ENCODE data around the gene TRABD2B.

TRABD2B gene

DNA sequence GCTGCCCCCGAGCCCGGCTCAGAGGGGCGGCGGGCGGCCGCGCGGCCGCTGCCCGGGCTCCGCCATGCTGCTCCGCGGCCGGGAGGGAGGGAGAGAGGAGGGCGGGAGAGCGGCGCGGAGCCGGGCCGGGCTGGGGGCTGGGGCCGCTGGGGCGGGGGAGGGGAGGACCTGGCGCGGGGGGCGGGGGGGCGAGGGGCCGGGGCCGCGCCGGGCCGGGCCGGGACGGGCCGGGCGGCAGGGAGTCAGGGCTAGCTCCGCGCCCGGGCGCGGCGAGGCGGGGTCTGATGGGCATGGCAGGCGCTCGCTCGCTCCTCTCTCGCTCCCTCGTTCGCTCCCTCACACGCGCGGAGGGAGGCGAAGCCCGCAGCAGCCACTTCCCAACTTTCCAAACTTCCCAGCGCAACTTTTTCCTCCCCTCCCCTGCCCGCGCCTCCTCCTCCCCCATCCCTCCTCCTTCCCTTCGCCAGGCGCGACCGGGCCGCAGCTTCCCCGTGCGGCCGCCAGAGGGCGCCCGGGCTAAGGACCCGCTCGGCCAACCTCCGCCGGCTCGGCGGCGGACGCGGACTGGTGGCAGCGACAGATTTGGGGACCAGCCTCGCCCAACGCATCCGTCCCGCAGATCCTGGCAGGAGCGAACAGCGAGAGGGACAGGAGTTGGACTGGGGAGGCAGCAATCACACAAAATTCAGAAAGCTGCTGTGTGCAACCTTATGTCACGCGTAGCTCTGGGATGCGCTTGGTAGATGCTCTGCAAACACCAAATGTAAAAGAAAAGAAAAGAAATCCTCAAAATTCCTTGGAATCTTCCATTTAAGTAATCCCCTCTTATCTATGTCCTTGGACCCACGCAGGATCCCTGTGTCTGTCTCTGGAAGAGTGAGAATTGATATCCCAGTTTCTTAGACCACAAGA is at the start of gene TRABD2B:
Gene TRABD2B (minus strand): TSS at position 97 of the 912 bp plus-strand sequence.
- Histone ChIP-seq H3K4me3 (ENCODE audit: low read depth in 1 of 2, low read length in 2 of 2) (peak within 1 kb of the TSS; percentile 51 to 58), H3K9me3 (ENCODE audit: control insufficient read depth in 1 of 2, low read length in 2 of 2) (no peaks in the 10 kb centered on the region), H3K27me3 (ENCODE audit: control insufficient read depth in 1 of 2, insufficient read depth in 2 of 2, low read length in 2 of 2) (peaks cover 10 to 24% of the 10 kb centered on the region in 2 donors), H3K9ac (ENCODE audit: low read depth in 1 of 2, low read length in 2 of 2) (peak within 1 kb of the TSS in 1 of 2 donors; percentile 26), H3K4me1 (ENCODE audit: control insufficient read depth in 1 of 2, insufficient read depth in 2 of 2, low read length in 2 of 2) (no peaks in the 10 kb centered on the region), H3K36me3 (ENCODE audit: control insufficient read depth in 1 of 2, insufficient read depth in 2 of 2, low read length in 2 of 2) (no peaks in the 10 kb centered on the region), H3K27ac (ENCODE audit: low read depth, low read length) (peak within 1 kb of the TSS; percentile 36)

DNA sequence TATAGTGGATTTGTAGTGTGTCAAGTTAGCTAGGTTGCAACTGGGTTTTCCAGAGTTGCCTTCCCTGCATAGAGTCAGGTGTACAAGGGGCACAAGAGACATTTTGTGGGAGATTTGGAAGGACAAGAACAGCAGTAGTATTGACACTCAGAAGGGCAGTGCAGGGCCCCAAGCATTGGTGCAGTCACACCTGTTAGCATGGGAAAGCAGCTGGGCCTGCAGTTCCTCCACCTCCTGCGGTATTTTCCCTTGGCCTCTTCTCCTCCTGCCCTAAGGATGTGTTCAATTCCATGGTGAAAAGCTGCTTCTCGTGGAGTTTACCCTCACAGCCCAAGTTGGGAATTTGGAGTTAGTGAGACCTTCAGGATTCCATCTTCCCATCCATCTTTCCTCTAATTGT is 47.1 kb upstream of the TRABD2B start:
- H3K9ac ChIP-seq (ENCODE audit: low read depth in 1 of 2, low read length in 2 of 2) = no peak overlapping the region
- no peaks in the 10 kb centered on the region for H3K9me3 ChIP-seq (ENCODE audit: control insufficient read depth in 1 of 2, low read length in 2 of 2)
- peaks cover 0 to 21% of the 10 kb centered on the region in 2 donors for H3K4me1 ChIP-seq (ENCODE audit: control insufficient read depth in 1 of 2, insufficient read depth in 2 of 2, low read length in 2 of 2)
- H3K36me3 ChIP-seq (ENCODE audit: control insufficient read depth in 1 of 2, insufficient read depth in 2 of 2, low read length in 2 of 2) = no peaks in the 10 kb centered on the region
- H3K27ac ChIP-seq (ENCODE audit: low read depth, low read length) = no peak overlapping the region
- H3K4me3 ChIP-seq (ENCODE audit: low read depth in 1 of 2, low read length in 2 of 2) = no peak overlapping the region
- peaks cover 0 to 2% of the 10 kb centered on the region in 2 donors for H3K27me3 ChIP-seq (ENCODE audit: control insufficient read depth in 1 of 2, insufficient read depth in 2 of 2, low read length in 2 of 2)

GRCh38 chr1:48043622-48044021 is 46.4 kb upstream of the TRABD2B start:
- no peak overlapping the region for H3K9ac ChIP-seq (ENCODE audit: low read depth in 1 of 2, low read length in 2 of 2)

GRCh38 chr1:48040154-48040553 is 43.0 kb upstream of the TRABD2B start:
- Histone ChIP-seq H3K36me3 (ENCODE audit: control insufficient read depth in 1 of 2, insufficient read depth in 2 of 2, low read length in 2 of 2) (no peaks in the 10 kb centered on the region), H3K9ac (ENCODE audit: low read depth in 1 of 2, low read length in 2 of 2) (no peak overlapping the region), H3K4me3 (ENCODE audit: low read depth in 1 of 2, low read length in 2 of 2) (no peak overlapping the region), H3K9me3 (ENCODE audit: control insufficient read depth in 1 of 2, low read length in 2 of 2) (no peaks in the 10 kb centered on the region), H3K27ac (ENCODE audit: low read depth, low read length) (no peak overlapping the region), H3K27me3 (ENCODE audit: control insufficient read depth in 1 of 2, insufficient read depth in 2 of 2, low read length in 2 of 2) (peaks cover 0 to 2% of the 10 kb centered on the region in 2 donors), H3K4me1 (ENCODE audit: control insufficient read depth in 1 of 2, insufficient read depth in 2 of 2, low read length in 2 of 2) (peaks cover 0 to 22% of the 10 kb centered on the region in 2 donors)

More at GRCh38 chr1:48043622-48044021, 46.4 kb upstream of the TRABD2B start:
- Histone ChIP-seq H3K27me3 (ENCODE audit: control insufficient read depth in 1 of 2, insufficient read depth in 2 of 2, low read length in 2 of 2) (peaks cover 0 to 2% of the 10 kb centered on the region in 2 donors), H3K36me3 (ENCODE audit: control insufficient read depth in 1 of 2, insufficient read depth in 2 of 2, low read length in 2 of 2) (no peaks in the 10 kb centered on the region), H3K4me3 (ENCODE audit: low read depth in 1 of 2, low read length in 2 of 2) (no peak overlapping the region), H3K27ac (ENCODE audit: low read depth, low read length) (no peak overlapping the region), H3K4me1 (ENCODE audit: control insufficient read depth in 1 of 2, insufficient read depth in 2 of 2, low read length in 2 of 2) (peaks cover 0 to 22% of the 10 kb centered on the region in 2 donors), H3K9me3 (ENCODE audit: control insufficient read depth in 1 of 2, low read length in 2 of 2) (no peaks in the 10 kb centered on the region)

DNA sequence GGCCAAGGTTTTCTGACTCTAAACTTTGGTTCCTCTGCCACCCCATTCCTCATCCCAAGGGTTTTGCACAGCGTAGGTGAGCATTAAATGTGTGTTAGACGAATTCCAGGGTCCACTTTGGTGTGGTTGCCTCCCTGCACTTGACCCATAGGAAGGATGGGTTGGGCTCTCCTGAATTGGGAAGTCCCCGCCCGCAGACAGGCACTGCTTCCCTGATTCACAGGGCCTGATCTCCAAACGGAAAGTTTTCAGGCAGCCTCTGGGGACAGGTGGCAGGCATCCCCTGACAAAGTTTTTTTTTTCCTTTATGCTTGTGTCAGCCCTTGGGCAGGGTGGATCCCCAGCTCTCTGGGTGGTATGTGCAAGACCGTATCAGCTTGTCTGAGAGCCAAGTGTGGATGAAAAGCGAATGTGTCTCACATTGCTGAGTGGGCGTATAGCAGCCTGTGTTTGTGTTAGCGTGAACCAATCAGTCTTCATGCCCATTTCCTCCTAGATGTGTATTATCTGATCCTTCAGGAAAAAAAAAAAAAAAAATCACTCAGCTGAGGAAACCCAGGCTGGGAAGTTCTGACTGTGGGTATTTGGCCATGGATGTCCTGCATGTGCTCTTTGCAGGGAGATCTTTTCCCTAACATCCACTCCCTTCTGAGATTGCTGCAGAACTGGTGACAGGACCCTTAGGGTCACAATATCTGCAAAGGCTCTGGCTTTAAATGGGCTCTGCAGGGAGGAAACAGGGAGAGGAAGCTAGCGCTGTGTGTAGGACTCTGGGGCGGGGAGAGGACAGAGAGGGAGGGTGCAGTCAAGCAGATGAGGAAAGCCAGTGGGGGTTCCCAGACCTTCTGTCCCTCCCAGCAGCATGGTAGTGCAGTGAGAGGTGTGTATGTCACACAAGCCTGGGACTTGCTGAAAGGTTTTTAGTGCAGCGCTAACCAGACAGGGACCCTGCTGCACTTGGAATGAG is 42.2 kb upstream of the TRABD2B start:
- Histone ChIP-seq H3K27me3 (ENCODE audit: control insufficient read depth in 1 of 2, insufficient read depth in 2 of 2, low read length in 2 of 2) (peaks cover 0 to 2% of the 10 kb centered on the region in 2 donors), H3K9me3 (ENCODE audit: control insufficient read depth in 1 of 2, low read length in 2 of 2) (no peaks in the 10 kb centered on the region), H3K27ac (ENCODE audit: low read depth, low read length) (no peak overlapping the region), H3K36me3 (ENCODE audit: control insufficient read depth in 1 of 2, insufficient read depth in 2 of 2, low read length in 2 of 2) (no peaks in the 10 kb centered on the region), H3K9ac (ENCODE audit: low read depth in 1 of 2, low read length in 2 of 2) (no peak overlapping the region), H3K4me3 (ENCODE audit: low read depth in 1 of 2, low read length in 2 of 2) (no peak overlapping the region), H3K4me1 (ENCODE audit: control insufficient read depth in 1 of 2, insufficient read depth in 2 of 2, low read length in 2 of 2) (peaks cover 0 to 22% of the 10 kb centered on the region in 2 donors)

- peaks cover 0 to 15% of the 10 kb centered on the region in 2 donors for H3K4me1 ChIP-seq (ENCODE audit: control insufficient read depth in 1 of 2, insufficient read depth in 2 of 2, low read length in 2 of 2)
- H3K4me3 ChIP-seq (ENCODE audit: low read depth in 1 of 2, low read length in 2 of 2) = no peak overlapping the region
- no peak overlapping the region for H3K27ac ChIP-seq (ENCODE audit: low read depth, low read length)
- H3K9ac ChIP-seq (ENCODE audit: low read depth in 1 of 2, low read length in 2 of 2) = no peak overlapping the region
- no peaks in the 10 kb centered on the region for H3K36me3 ChIP-seq (ENCODE audit: control insufficient read depth in 1 of 2, insufficient read depth in 2 of 2, low read length in 2 of 2)
- no peaks in the 10 kb centered on the region for H3K9me3 ChIP-seq (ENCODE audit: control insufficient read depth in 1 of 2, low read length in 2 of 2)
- H3K27me3 ChIP-seq (ENCODE audit: control insufficient read depth in 1 of 2, insufficient read depth in 2 of 2, low read length in 2 of 2) = peaks cover 0 to 2% of the 10 kb centered on the region in 2 donors
These were observed 41.1 kb upstream of the TRABD2B start for GRCh38 chr1:48038270-48038767.

GRCh38 chr1:48036710-48037355 is 39.6 kb upstream of the TRABD2B start:
- peaks cover 0 to 2% of the 10 kb centered on the region in 2 donors for H3K27me3 ChIP-seq (ENCODE audit: control insufficient read depth in 1 of 2, insufficient read depth in 2 of 2, low read length in 2 of 2)

GRCh38 chr1:48035371-48036141 is 38.4 kb upstream of the TRABD2B start:
- no peak overlapping the region for H3K9ac ChIP-seq (ENCODE audit: low read depth in 1 of 2, low read length in 2 of 2)
- H3K4me1 ChIP-seq (ENCODE audit: control insufficient read depth in 1 of 2, insufficient read depth in 2 of 2, low read length in 2 of 2) = peaks cover 3 to 7% of the 10 kb centered on the region in 2 donors
- H3K4me3 ChIP-seq (ENCODE audit: low read depth in 1 of 2, low read length in 2 of 2) = no peak overlapping the region
- no peak overlapping the region for H3K27ac ChIP-seq (ENCODE audit: low read depth, low read length)
- H3K36me3 ChIP-seq (ENCODE audit: control insufficient read depth in 1 of 2, insufficient read depth in 2 of 2, low read length in 2 of 2) = no peaks in the 10 kb centered on the region
- peaks cover 0 to 2% of the 10 kb centered on the region in 2 donors for H3K27me3 ChIP-seq (ENCODE audit: control insufficient read depth in 1 of 2, insufficient read depth in 2 of 2, low read length in 2 of 2)
- H3K9me3 ChIP-seq (ENCODE audit: control insufficient read depth in 1 of 2, low read length in 2 of 2) = no peaks in the 10 kb centered on the region

More at GRCh38 chr1:48036710-48037355, 39.6 kb upstream of the TRABD2B start:
- Histone ChIP-seq H3K36me3 (ENCODE audit: control insufficient read depth in 1 of 2, insufficient read depth in 2 of 2, low read length in 2 of 2) (no peaks in the 10 kb centered on the region), H3K4me1 (ENCODE audit: control insufficient read depth in 1 of 2, insufficient read depth in 2 of 2, low read length in 2 of 2) (peaks cover 0 to 7% of the 10 kb centered on the region in 2 donors), H3K9me3 (ENCODE audit: control insufficient read depth in 1 of 2, low read length in 2 of 2) (no peaks in the 10 kb centered on the region), H3K9ac (ENCODE audit: low read depth in 1 of 2, low read length in 2 of 2) (no peak overlapping the region), H3K27ac (ENCODE audit: low read depth, low read length) (no peak overlapping the region), H3K4me3 (ENCODE audit: low read depth in 1 of 2, low read length in 2 of 2) (no peak overlapping the region)

DNA sequence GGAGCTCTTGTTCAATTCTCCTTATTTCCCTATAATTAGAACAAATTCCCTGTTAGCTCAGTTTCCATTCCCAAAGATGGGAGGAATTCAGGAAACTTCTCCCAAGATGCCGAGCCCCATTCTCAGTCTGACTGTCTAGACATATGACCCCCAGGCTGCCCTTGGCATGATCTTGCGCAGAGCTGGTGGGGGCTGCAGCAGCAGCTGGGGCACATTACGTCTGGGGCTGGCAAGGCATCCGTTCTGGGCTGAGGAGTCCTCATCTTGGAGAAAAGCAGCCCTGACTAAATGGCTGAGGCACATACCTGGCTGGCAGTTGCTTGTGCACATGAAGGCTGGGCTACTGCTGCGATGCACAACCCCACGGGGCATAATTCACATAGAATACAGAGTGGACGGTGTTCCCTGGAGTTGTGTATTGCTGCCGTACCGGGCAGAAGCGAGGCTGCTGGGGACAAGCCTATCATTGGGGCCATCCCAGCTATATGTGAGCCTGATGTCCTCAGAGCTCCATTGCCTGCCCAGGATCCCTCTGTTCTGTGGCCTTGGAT is 36.4 kb upstream of the TRABD2B start:
- peaks cover 0 to 5% of the 10 kb centered on the region in 2 donors for H3K4me1 ChIP-seq (ENCODE audit: control insufficient read depth in 1 of 2, insufficient read depth in 2 of 2, low read length in 2 of 2)
- no peaks in the 10 kb centered on the region for H3K27me3 ChIP-seq (ENCODE audit: control insufficient read depth in 1 of 2, insufficient read depth in 2 of 2, low read length in 2 of 2)
- H3K4me3 ChIP-seq (ENCODE audit: low read depth in 1 of 2, low read length in 2 of 2) = no peak overlapping the region
- no peak overlapping the region for H3K9ac ChIP-seq (ENCODE audit: low read depth in 1 of 2, low read length in 2 of 2)
- H3K9me3 ChIP-seq (ENCODE audit: control insufficient read depth in 1 of 2, low read length in 2 of 2) = no peaks in the 10 kb centered on the region
- H3K27ac ChIP-seq (ENCODE audit: low read depth, low read length) = no peak overlapping the region
- no peaks in the 10 kb centered on the region for H3K36me3 ChIP-seq (ENCODE audit: control insufficient read depth in 1 of 2, insufficient read depth in 2 of 2, low read length in 2 of 2)

Data from duodenal mucosa (tissue), 2 donors.